Measurements from ENCODE around the gene CAV1. TPM values are rescaled to one million over a fixed set of nuclear protein-coding genes. Genes with fewer than 3 reads are reported as not detected.

CAV1 gene
- total and polyA plus RNA-seq, 4 donors: 121 to 616 (median 323) TPM

GRCh38 chr7:116528008-116528789, 3.4 kb downstream of the CAV1 start:
- peak overlapping the region; percentile 73 to 99 for H3K27ac ChIP-seq (ENCODE audit: low read depth in 1 of 2, low read length in 1 of 2)

GRCh38 chr7:116529250-116529649, 4.4 kb downstream of the CAV1 start:
- no peaks in the 10 kb centered on the region for H3K27me3 ChIP-seq (ENCODE audit: control insufficient read depth in 3 of 3, insufficient read depth in 3 of 3, low read length in 2 of 3)

More at GRCh38 chr7:116528008-116528789, 3.4 kb downstream of the CAV1 start:
- ATAC-seq (ENCODE audit: insufficient read depth, low FRiP score): no peak
- Histone ChIP-seq H3K4me1 (ENCODE audit: control insufficient read depth in 5 of 5, insufficient read depth in 5 of 5, low read length in 5 of 5) (peaks cover 4 to 59% (median 21%) of the 10 kb centered on the region in 5 donors), H3K9ac (ENCODE audit: insufficient read depth in 1 of 2, low read length in 2 of 2) (peak overlapping the region in 1 of 2 donors; percentile 4), H3K36me3 (ENCODE audit: control insufficient read depth in 4 of 4, insufficient read depth in 4 of 4, low read length in 4 of 4) (peaks cover 1 to 20% (median 9%) of the 10 kb centered on the region in 4 donors), H3K9me3 (ENCODE audit: control insufficient read depth in 4 of 4, insufficient read depth in 3 of 4, low read length in 3 of 4) (no peaks in the 10 kb centered on the region), H3K4me3 (peak overlapping the region; percentile 24), H3K27me3 (ENCODE audit: control insufficient read depth in 3 of 3, insufficient read depth in 3 of 3, low read length in 2 of 3) (no peaks in the 10 kb centered on the region)
- DNase-seq: peak in 2 of 3 donors; percentile 27 to 61
- 38 to 73% methylated on average over 3 of the region's 3 CpGs for WGBS, 2 donors
- no peak for TF ChIP-seq CTCF (IDR thresholded peaks at IDR 0.05; ENCODE audit: control extremely low read depth, extremely low read depth)

GRCh38 chr7:116530107-116530820, 5.4 kb downstream of the CAV1 start:
- no peak for TF ChIP-seq CTCF (IDR thresholded peaks at IDR 0.05; ENCODE audit: control extremely low read depth, extremely low read depth)
- WGBS, 2 donors: 45 to 73% methylated on average over 3 of the region's 3 CpGs
- H3K9ac ChIP-seq (ENCODE audit: insufficient read depth in 1 of 2, low read length in 2 of 2): peak overlapping the region in 1 of 2 donors; percentile 57

More at GRCh38 chr7:116529250-116529649, 4.4 kb downstream of the CAV1 start:
- Histone ChIP-seq H3K4me3 (no peak overlapping the region), H3K27ac (ENCODE audit: low read depth in 1 of 2, low read length in 1 of 2) (no peak overlapping the region), H3K36me3 (ENCODE audit: control insufficient read depth in 4 of 4, insufficient read depth in 4 of 4, low read length in 4 of 4) (peaks cover 1 to 20% (median 9%) of the 10 kb centered on the region in 4 donors), H3K9ac (ENCODE audit: insufficient read depth in 1 of 2, low read length in 2 of 2) (no peak overlapping the region), H3K4me1 (ENCODE audit: control insufficient read depth in 5 of 5, insufficient read depth in 5 of 5, low read length in 5 of 5) (peaks cover 4 to 50% (median 21%) of the 10 kb centered on the region in 5 donors), H3K9me3 (ENCODE audit: control insufficient read depth in 4 of 4, insufficient read depth in 3 of 4, low read length in 3 of 4) (no peaks in the 10 kb centered on the region)
- ATAC-seq (ENCODE audit: insufficient read depth, low FRiP score) (no peak), DNase-seq (no peak)
- TF ChIP-seq CTCF (IDR thresholded peaks at IDR 0.05; ENCODE audit: control extremely low read depth, extremely low read depth): no peak
- 26 to 59% methylated on average over 1 of the region's 1 CpG for WGBS, 2 donors

More at GRCh38 chr7:116530107-116530820, 5.4 kb downstream of the CAV1 start:
- Histone ChIP-seq H3K27me3 (ENCODE audit: control insufficient read depth in 3 of 3, insufficient read depth in 3 of 3, low read length in 2 of 3) (no peaks in the 10 kb centered on the region), H3K36me3 (ENCODE audit: control insufficient read depth in 4 of 4, insufficient read depth in 4 of 4, low read length in 4 of 4) (peaks cover 1 to 25% (median 10%) of the 10 kb centered on the region in 4 donors), H3K4me3 (peak overlapping the region; percentile 16), H3K27ac (ENCODE audit: low read depth in 1 of 2, low read length in 1 of 2) (peak overlapping the region; percentile 23 to 49), H3K4me1 (ENCODE audit: control insufficient read depth in 5 of 5, insufficient read depth in 5 of 5, low read length in 5 of 5) (peaks cover 4 to 46% (median 22%) of the 10 kb centered on the region in 5 donors), H3K9me3 (ENCODE audit: control insufficient read depth in 4 of 4, insufficient read depth in 3 of 4, low read length in 3 of 4) (no peaks in the 10 kb centered on the region)
- ATAC-seq (ENCODE audit: insufficient read depth, low FRiP score) (no peak), DNase-seq (no peak)

All from lung (tissue), 12 donors.